IMR-90 (cell line): ENCODE data around the gene IER5L. TPM values are rescaled to one million over a fixed set of nuclear protein-coding genes. Genes with fewer than 3 reads are reported as not detected.

Experiments
- ATAC-seq: fragments of 200-7000 bp; cut with Tn5 transposase; 2 replicates; pipeline ENCODE4 v1.9.1; 2020; ENCODE audit warnings: low read depth, mild to moderate bottlenecking, moderate library complexity
- BruUV-seq: library from RNA; stranded (reverse); fragments of 400-500 nt; replicated peaks from 2 replicates; lab custom pipeline; 2021; lab: Mats Ljungman, UMichigan
- CTCF ChIA-PET: fragments of 300-600 bp; formaldehyde crosslinking; extraction: SDS; loops from one replicate; lab custom pipeline; 2021; ENCODE audit warnings: antibody characterized with exemption; lab: Yijun Ruan, JAX
- POLR2A ChIA-PET: fragments of 300-600 bp; sonication (Branson Sonifier 250); formaldehyde crosslinking; loops from one replicate; lab custom pipeline; 2022; ENCODE audit warnings: antibody characterized with exemption; ENCODE audit not compliant: unreplicated experiment; lab: Charles Lee
- DNase-seq: peaks from one replicate; pipeline ENCODE4 v3.0.0; 2013
- H2AFZ ChIP-seq: replicated peaks from 2 replicates; pipeline ENCODE3; 2013; ENCODE audit warnings: low read length, mild to moderate bottlenecking; ENCODE audit not compliant: poor library complexity
- H2AK5ac ChIP-seq: 2 replicates; pipeline ENCODE4 v1.6.1; 2013; ENCODE audit warnings: low read depth, low read length, inconsistent platforms
- H2AK9ac ChIP-seq: replicated peaks from 2 replicates; pipeline ENCODE3; 2013; ENCODE audit warnings: mild to moderate bottlenecking, low read depth, low read length, moderate library complexity; ENCODE audit not compliant: poor library complexity
- H2BK120ac ChIP-seq: 2 replicates; pipeline ENCODE4 v1.6.1; 2013; ENCODE audit warnings: low read depth, low read length, inconsistent platforms
- H2BK15ac ChIP-seq: 3 replicates; pipeline ENCODE4 v1.6.1; 2013; ENCODE audit warnings: low read depth, low read length, inconsistent platforms
- H2BK20ac ChIP-seq: 2 replicates; pipeline ENCODE4 v1.6.1; 2013; ENCODE audit warnings: low read depth, mild to moderate bottlenecking, inconsistent platforms, low read length, moderate library complexity
- H2BK5ac ChIP-seq: 2 replicates; pipeline ENCODE4 v1.6.1; 2013; ENCODE audit warnings: mild to moderate bottlenecking, low read depth, low read length, inconsistent platforms; ENCODE audit not compliant: poor library complexity, severe bottlenecking
- H3K14ac ChIP-seq: replicated peaks from 2 replicates; pipeline ENCODE4 v1.6.1; 2013; ENCODE audit warnings: low read depth, low read length, inconsistent platforms
- H3K18ac ChIP-seq: 2 replicates; pipeline ENCODE4 v1.6.1; 2013; ENCODE audit warnings: low read depth, low read length, control low read depth
- H3K23ac ChIP-seq: 2 replicates; pipeline ENCODE4 v1.6.1; 2013; ENCODE audit warnings: low read depth, low read length, inconsistent platforms
- H3K27ac ChIP-seq: 2 replicates; pipeline ENCODE4 v1.5.1; 2013; ENCODE audit warnings: mild to moderate bottlenecking, control low read depth, low read length; ENCODE audit not compliant: insufficient read depth
- H3K27me3 ChIP-seq: 2 replicates; pipeline ENCODE4 v1.6.1; 2013; ENCODE audit warnings: low read length; ENCODE audit not compliant: control insufficient read depth, insufficient read depth
- H3K36me3 ChIP-seq: 2 replicates; pipeline ENCODE4 v1.6.1; 2013; ENCODE audit warnings: low read length, mixed read lengths; ENCODE audit not compliant: control insufficient read depth, insufficient read depth
- H3K4ac ChIP-seq: 2 replicates; pipeline ENCODE4 v1.6.1; 2013; ENCODE audit warnings: low read depth, low read length, inconsistent platforms
- H3K4me1 ChIP-seq: 2 replicates; pipeline ENCODE4 v1.6.1; 2013; ENCODE audit warnings: low read length, mixed read lengths; ENCODE audit not compliant: control insufficient read depth, insufficient read depth
- H3K4me2 ChIP-seq: 2 replicates; pipeline ENCODE4 v1.6.1; 2013; ENCODE audit warnings: low read depth, mild to moderate bottlenecking, control low read depth, low read length, moderate library complexity
- H3K4me3 ChIP-seq: 2 replicates; pipeline ENCODE4 v1.5.1; 2013; ENCODE audit warnings: low read depth, mild to moderate bottlenecking, control low read depth, low read length, moderate library complexity; ENCODE audit not compliant: insufficient read depth
- H3K56ac ChIP-seq: 2 replicates; pipeline ENCODE4 v1.6.1; 2013; ENCODE audit warnings: low read length, inconsistent platforms; ENCODE audit not compliant: insufficient read depth; ENCODE audit errors: extremely low read depth
- H3K79me1 ChIP-seq, 2 experiments: 2 replicates each; pipeline ENCODE4 v1.6.1; 2013; ENCODE audit warnings: low read length in 2 of 2, inconsistent platforms in 1 of 2, low read depth in 1 of 2
- H3K9ac ChIP-seq: 2 replicates; pipeline ENCODE4 v1.6.1; 2013; ENCODE audit warnings: low read depth, low read length, control low read depth
- H3K9me1 ChIP-seq: 2 replicates; pipeline ENCODE4 v1.6.1; 2013; ENCODE audit warnings: low read length, inconsistent platforms; ENCODE audit not compliant: insufficient read depth
- H3K9me3 ChIP-seq: 2 replicates; pipeline ENCODE4 v1.6.1; 2013; ENCODE audit warnings: low read length; ENCODE audit not compliant: control insufficient read depth, insufficient read depth
- H4K20me1 ChIP-seq: 2 replicates; pipeline ENCODE4 v1.6.1; 2013; ENCODE audit warnings: low read length, inconsistent platforms; ENCODE audit not compliant: insufficient read depth
- H4K5ac ChIP-seq: 2 replicates; pipeline ENCODE4 v1.6.1; 2013; ENCODE audit warnings: mild to moderate bottlenecking, low read depth, low read length, control low read depth
- H4K8ac ChIP-seq, 2 experiments: 2 replicates each; pipeline ENCODE4 v1.6.1; 2013; ENCODE audit warnings: low read depth in 2 of 2, low read length in 2 of 2, control low read depth in 1 of 2, inconsistent platforms in 1 of 2
- H4K91ac ChIP-seq: 2 replicates; pipeline ENCODE4 v1.6.1; 2013; ENCODE audit warnings: low read depth, low read length, inconsistent platforms; ENCODE audit not compliant: insufficient read depth
- CEBPB ChIP-seq: IDR thresholded peaks from 2 replicates; pipeline ENCODE4 v1.6.1; 2012; ENCODE audit warnings: low read depth, low read length, improper control_type of control experiment
- FOS ChIP-seq: fragments of 150-350 bp; IDR thresholded peaks from 2 replicates; pipeline ENCODE4 v1.6.1; 2016; ENCODE audit warnings: low read depth, low read length
- MAZ ChIP-seq: IDR thresholded peaks from 2 replicates; pipeline ENCODE4 v1.6.1; 2012; ENCODE audit warnings: low read depth, mild to moderate bottlenecking, low read length, improper control_type of control experiment, moderate library complexity, borderline replicate concordance
- MXI1 ChIP-seq: IDR thresholded peaks from 2 replicates; pipeline ENCODE4 v1.6.1; 2012; ENCODE audit warnings: low read depth, mild to moderate bottlenecking, low read length, moderate library complexity, borderline replicate concordance
- NFE2L2 ChIP-seq: fragments of 150-350 bp; IDR thresholded peaks from 2 replicates; pipeline ENCODE4 v1.6.1; 2016; ENCODE audit warnings: low read depth, mild to moderate bottlenecking, low read length
- POLR2A ChIP-seq: IDR thresholded peaks from 2 replicates; pipeline ENCODE4 v1.6.1; 2012; ENCODE audit warnings: mild to moderate bottlenecking, low read depth, low read length
- RAD21 ChIP-seq: IDR thresholded peaks from 2 replicates; pipeline ENCODE4 v1.6.1; 2012; ENCODE audit warnings: low read length, improper control_type of control experiment
- RCOR1 ChIP-seq: IDR thresholded peaks from 2 replicates; pipeline ENCODE4 v1.6.1; 2012; ENCODE audit warnings: mild to moderate bottlenecking, low read length, improper control_type of control experiment; ENCODE audit not compliant: insufficient replicate concordance
- RFX5 ChIP-seq: IDR thresholded peaks from 2 replicates; pipeline ENCODE4 v1.8.0; 2012; ENCODE audit warnings: low read depth, mild to moderate bottlenecking, low read length, moderate library complexity
- WGBS, 2 experiments: methylation state at CpG; one replicate each; pipeline versions ENCODE4 v1.1.5 to v1.1.7; 2013; ENCODE audit warnings: missing lambda C conversion rate in 2 of 2; ENCODE audit not compliant: insufficient read length in 1 of 2; ENCODE audit errors: extremely low coverage in 2 of 2; 5-methylcytosine and 5-hydroxymethylcytosine counted together
- dilution Hi-C: fragments of 300-500 bp; cut with HindIII; formaldehyde crosslinking; loops from one replicate; pipeline ENCODE4 v1.14.3; 2018; ENCODE audit warnings: low sequenced_read_pairs; ENCODE audit not compliant: unreplicated experiment
- in situ Hi-C: fragments of 300-500 bp; cut with MboI; formaldehyde crosslinking; loops from 3 replicates; pipeline ENCODE4 v1.14.3; 2019; ENCODE audit warnings: low sequenced_read_pairs, inconsistent platforms, mixed read lengths
- intact Hi-C: fragments of 100-400 bp; cut with micrococcal nuclease; formaldehyde crosslinking; loops from 2 replicates; pipeline ENCODE4 v1.10.0; 2022
- polyA plus RNA-seq, 3 experiments: library from polyadenylated mRNA; depleted of rRNA; stranded (reverse); fragments of >200 nt; gene quantifications; 2 replicates each; pipeline ENCODE4 v1.2.3, GENCODE V29; 2012; ENCODE audit warnings: low replicate concordance in 1 of 3
- total RNA-seq: library from RNA; depleted of rRNA; stranded (reverse); fragments of >200 nt; gene quantifications from 2 replicates; pipeline ENCODE4 v1.2.3, GENCODE V29; 2012
- TF ChIP-seq, protein P1 (sequence below): conservative IDR thresholded peaks from 2 replicates; pipeline ENCODE4 v1.5.1; 2012; ENCODE audit warnings: mild to moderate bottlenecking, low read depth, low read length, improper control_type of control experiment
- TF ChIP-seq, protein P2 (sequence below): fragments of 150-350 bp; IDR thresholded peaks from 2 replicates; pipeline ENCODE4 v1.6.1; 2016; ENCODE audit warnings: low read depth, mild to moderate bottlenecking, low read length, moderate library complexity, borderline replicate concordance
- TF ChIP-seq, protein P3 (sequence below): fragments of 150-350 bp; IDR thresholded peaks from 2 replicates; pipeline ENCODE4 v1.6.1; 2017; ENCODE audit warnings: mild to moderate bottlenecking, antibody characterized with exemption, low read length, low read depth

Gene IER5L
- total and polyA plus RNA-seq, 2 of the 4 experiments (the other 2 are of a cell fraction), result 12.5 to 13.4 TPM

DNA sequence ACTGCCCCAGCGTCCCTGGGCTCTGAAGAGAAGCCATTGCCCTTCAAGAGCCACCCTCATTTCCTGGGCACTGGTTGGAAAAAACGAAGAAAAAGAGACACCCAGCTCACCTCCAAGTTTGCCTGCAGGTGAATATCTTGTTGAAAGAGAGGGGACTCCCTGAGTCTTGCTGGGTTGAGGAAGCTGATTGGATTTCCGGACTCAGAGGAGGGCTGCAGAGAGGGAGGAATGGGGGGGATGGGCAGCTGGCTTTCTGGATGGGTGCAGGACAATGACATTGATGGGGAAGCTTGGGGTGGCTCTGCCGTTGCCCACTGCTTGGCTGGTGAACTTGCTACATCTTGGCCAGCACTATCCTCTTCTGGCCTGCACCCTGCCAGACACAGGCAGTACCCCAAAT is 31.0 kb upstream of the IER5L start:
- Histone ChIP-seq H3K79me1 (no peaks in the 10 kb centered on the region), H2BK5ac (no peak overlapping the region), H2BK15ac (no peak overlapping the region), H4K5ac (no peak overlapping the region), H3K36me3 (no peaks in the 10 kb centered on the region), H3K4ac (no peak overlapping the region), H3K4me1 (no peaks in the 10 kb centered on the region), H4K91ac (no peak overlapping the region), H2BK120ac (no peak overlapping the region), H3K27ac (no peak overlapping the region), H3K4me2 (no peak overlapping the region), H3K23ac (no peak overlapping the region), H3K27me3 (peaks cover 2% of the 10 kb centered on the region; the same call in 1 of the 2 replicates), H3K9ac (no peak overlapping the region), H4K20me1 (no peaks in the 10 kb centered on the region), H2BK20ac (no peak overlapping the region), H3K18ac (no peak overlapping the region), H2AK5ac (no peak overlapping the region), H3K9me1 (no peaks in the 10 kb centered on the region), H4K8ac (no peak overlapping the region), H2AFZ (no peak overlapping the region), H3K4me3 (no peak overlapping the region), H3K56ac (no peak overlapping the region), H3K14ac (no peak overlapping the region), H2AK9ac (no peak overlapping the region), H3K9me3 (no peaks in the 10 kb centered on the region)
- ChIA-PET CTCF (no interaction called here), POLR2A (no interaction called here)
- no CpG with 5 or more reads among the region's 4 CpGs for WGBS, 2 experiments
- BruUV-seq, result no TSS peak
- in situ Hi-C loops (no loop called here), dilution Hi-C loops (no loop called here), intact Hi-C loops (no loop called here)
- no peak for TF ChIP-seq NFE2L2
- TF ChIP-seq RFX5, result no peak
- no peak for TF ChIP-seq POLR2A
- no peak for TF ChIP-seq FOS
- TF ChIP-seq, protein P1, sequence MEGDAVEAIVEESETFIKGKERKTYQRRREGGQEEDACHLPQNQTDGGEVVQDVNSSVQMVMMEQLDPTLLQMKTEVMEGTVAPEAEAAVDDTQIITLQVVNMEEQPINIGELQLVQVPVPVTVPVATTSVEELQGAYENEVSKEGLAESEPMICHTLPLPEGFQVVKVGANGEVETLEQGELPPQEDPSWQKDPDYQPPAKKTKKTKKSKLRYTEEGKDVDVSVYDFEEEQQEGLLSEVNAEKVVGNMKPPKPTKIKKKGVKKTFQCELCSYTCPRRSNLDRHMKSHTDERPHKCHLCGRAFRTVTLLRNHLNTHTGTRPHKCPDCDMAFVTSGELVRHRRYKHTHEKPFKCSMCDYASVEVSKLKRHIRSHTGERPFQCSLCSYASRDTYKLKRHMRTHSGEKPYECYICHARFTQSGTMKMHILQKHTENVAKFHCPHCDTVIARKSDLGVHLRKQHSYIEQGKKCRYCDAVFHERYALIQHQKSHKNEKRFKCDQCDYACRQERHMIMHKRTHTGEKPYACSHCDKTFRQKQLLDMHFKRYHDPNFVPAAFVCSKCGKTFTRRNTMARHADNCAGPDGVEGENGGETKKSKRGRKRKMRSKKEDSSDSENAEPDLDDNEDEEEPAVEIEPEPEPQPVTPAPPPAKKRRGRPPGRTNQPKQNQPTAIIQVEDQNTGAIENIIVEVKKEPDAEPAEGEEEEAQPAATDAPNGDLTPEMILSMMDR, result no peak
- TF ChIP-seq, protein P2, sequence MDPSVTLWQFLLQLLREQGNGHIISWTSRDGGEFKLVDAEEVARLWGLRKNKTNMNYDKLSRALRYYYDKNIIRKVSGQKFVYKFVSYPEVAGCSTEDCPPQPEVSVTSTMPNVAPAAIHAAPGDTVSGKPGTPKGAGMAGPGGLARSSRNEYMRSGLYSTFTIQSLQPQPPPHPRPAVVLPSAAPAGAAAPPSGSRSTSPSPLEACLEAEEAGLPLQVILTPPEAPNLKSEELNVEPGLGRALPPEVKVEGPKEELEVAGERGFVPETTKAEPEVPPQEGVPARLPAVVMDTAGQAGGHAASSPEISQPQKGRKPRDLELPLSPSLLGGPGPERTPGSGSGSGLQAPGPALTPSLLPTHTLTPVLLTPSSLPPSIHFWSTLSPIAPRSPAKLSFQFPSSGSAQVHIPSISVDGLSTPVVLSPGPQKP, result no peak
- TF ChIP-seq MAZ, result no peak
- TF ChIP-seq CEBPB, result no peak
- no peak for TF ChIP-seq RAD21
- no peak for TF ChIP-seq MXI1
- no peak for TF ChIP-seq RCOR1
- TF ChIP-seq, protein P3, sequence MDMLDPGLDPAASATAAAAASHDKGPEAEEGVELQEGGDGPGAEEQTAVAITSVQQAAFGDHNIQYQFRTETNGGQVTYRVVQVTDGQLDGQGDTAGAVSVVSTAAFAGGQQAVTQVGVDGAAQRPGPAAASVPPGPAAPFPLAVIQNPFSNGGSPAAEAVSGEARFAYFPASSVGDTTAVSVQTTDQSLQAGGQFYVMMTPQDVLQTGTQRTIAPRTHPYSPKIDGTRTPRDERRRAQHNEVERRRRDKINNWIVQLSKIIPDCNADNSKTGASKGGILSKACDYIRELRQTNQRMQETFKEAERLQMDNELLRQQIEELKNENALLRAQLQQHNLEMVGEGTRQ, result no peak
- DNase-seq (no peak), ATAC-seq (no peak)
